Upper lobe of left lung (tissue), 4 donors: Measurements from ENCODE around the gene TMEM217.

ENCODE experiments used
- CTCF ChIP-seq, 6 experiments: fragments of 450-650 bp in 4 of 6; fragments of 200-600 bp in 2 of 6; sonication (generic) in 2 of 6; IDR thresholded peaks; one replicate each; pipeline ENCODE4 v1.5.1; 2016 to 2019; ENCODE audit warnings: antibody characterized with exemption in 6 of 6
- EP300 ChIP-seq, 4 donors: sonication (generic); formaldehyde crosslinking; IDR thresholded peaks; one replicate each; pipeline ENCODE4 v1.5.1; 2017; ENCODE audit warnings: antibody characterized with exemption in 4 of 4, control low read depth in 2 of 4
- POLR2A ChIP-seq, 4 donors: fragments of 450-650 bp; IDR thresholded peaks; one replicate each; pipeline ENCODE4 v1.5.1; 2016 to 2017; ENCODE audit warnings: antibody characterized with exemption in 4 of 4, mild to moderate bottlenecking in 2 of 4
- POLR2AphosphoS5 ChIP-seq, 2 donors: sonication (generic); formaldehyde crosslinking; IDR thresholded peaks; one replicate each; pipeline ENCODE4 v1.5.1; 2017; ENCODE audit warnings: antibody characterized with exemption in 2 of 2

- TF ChIP-seq POLR2A (IDR thresholded peaks at IDR 0.05) = no peak
- TF ChIP-seq POLR2AphosphoS5 (IDR thresholded peaks at IDR 0.05) = no peak
- TF ChIP-seq CTCF (IDR thresholded peaks at IDR 0.05) = no peak
- no peak for TF ChIP-seq EP300 (IDR thresholded peaks at IDR 0.05)
These were observed 16.0 kb downstream of the TMEM217 start for GRCh38 chr6:37241775-37242428.
